GM19193 (cell line): ENCODE results near the gene TEKTIP1.

Source experiments
- POLR2A ChIP-seq: IDR thresholded peaks from 4 replicates; pipeline ENCODE4 v1.6.1; 2011; ENCODE audit not compliant: insufficient read depth, insufficient read length; ENCODE audit errors: extremely low read depth

TEKTIP1 gene

GRCh38 chr19:3538965-3539755 is at the start of gene TEKTIP1:
TEKTIP1 (plus strand) TSS chr19:3539174; CDS start chr19:3539178, 4 bp downstream.
- no peak for TF ChIP-seq POLR2A

- no peak for TF ChIP-seq POLR2A
Observed at GRCh38 chr19:3491396-3492119, 47.4 kb upstream of the TEKTIP1 start.

- TF ChIP-seq POLR2A: no peak
Observed at GRCh38 chr19:3492131-3492839, 46.7 kb upstream of the TEKTIP1 start.

GRCh38 chr19:3492919-3493318 is 46.1 kb upstream of the TEKTIP1 start:
- no peak for TF ChIP-seq POLR2A

GRCh38 chr19:3493651-3494050 is 45.3 kb upstream of the TEKTIP1 start:
- no peak for TF ChIP-seq POLR2A

- no peak for TF ChIP-seq POLR2A
Observed at GRCh38 chr19:3494051-3494450, 44.9 kb upstream of the TEKTIP1 start.

- TF ChIP-seq POLR2A: no peak
Observed at GRCh38 chr19:3494559-3494958, 44.4 kb upstream of the TEKTIP1 start.

GRCh38 chr19:3496392-3497273 is 42.3 kb upstream of the TEKTIP1 start:
- no peak for TF ChIP-seq POLR2A

- TF ChIP-seq POLR2A: no peak
Observed at GRCh38 chr19:3497757-3498520, 41.0 kb upstream of the TEKTIP1 start.

GRCh38 chr19:3499738-3500428 is 39.1 kb upstream of the TEKTIP1 start:
- no peak for TF ChIP-seq POLR2A

GRCh38 chr19:3500429-3501101 is 38.4 kb upstream of the TEKTIP1 start, which contains the start of gene DOHH:
DOHH (minus strand) TSS chr19:3500674; CDS start chr19:3496814, 3,860 bp downstream.
- TF ChIP-seq POLR2A: peak; percentile 88

- TF ChIP-seq POLR2A: no peak
Observed at GRCh38 chr19:3501780-3502179, 37.2 kb upstream of the TEKTIP1 start.
